SW480 (cell line): ENCODE data around the gene COMMD1.
"Not testable (repeated sequence)": the region's sequence is repeated elsewhere in the genome, so short reads cannot be mapped to it uniquely, and the experiment has no call there.

ENCODE experiments used
- DNase-seq: peaks from one replicate; pipeline ENCODE4 v3.0.0-alpha.2; 2016; ENCODE audit warnings: low spot score

COMMD1 gene

GRCh38 chr2:61966087-61966727 lies 60.7 kb downstream of the COMMD1 start:
- no peak for DNase-seq

GRCh38 chr2:61967262-61967661 lies 61.8 kb downstream of the COMMD1 start:
- no peak for DNase-seq

- DNase-seq, result no peak
These were observed 63.9 kb downstream of the COMMD1 start for GRCh38 chr2:61969376-61969775.

GRCh38 chr2:61970807-61971556 lies 65.5 kb downstream of the COMMD1 start:
- DNase-seq, result no peak

GRCh38 chr2:61978522-61978921 lies 73.0 kb downstream of the COMMD1 start:
- DNase-seq, result no peak

- no peak for DNase-seq
These were observed 75.3 kb downstream of the COMMD1 start for GRCh38 chr2:61980758-61981157.

GRCh38 chr2:61984682-61985081 lies 79.2 kb downstream of the COMMD1 start:
- no peak for DNase-seq

GRCh38 chr2:61988462-61989366 lies 83.2 kb downstream of the COMMD1 start:
- DNase-seq, result no peak

GRCh38 chr2:61993422-61994024 lies 88.0 kb downstream of the COMMD1 start:
- peak; percentile 68 for DNase-seq

GRCh38 chr2:61994531-61994930 lies 89.1 kb downstream of the COMMD1 start:
- DNase-seq, result no peak

- DNase-seq, result no peak
These were observed 89.6 kb downstream of the COMMD1 start for GRCh38 chr2:61995065-61995464.

GRCh38 chr2:61995515-61995914 lies 90.0 kb downstream of the COMMD1 start:
- DNase-seq, result no peak

GRCh38 chr2:61998426-61998825 lies 93.0 kb downstream of the COMMD1 start:
- DNase-seq, result no peak

GRCh38 chr2:62000538-62000937 lies 95.1 kb downstream of the COMMD1 start:
- no peak for DNase-seq

- no peak for DNase-seq
These were observed 96.0 kb downstream of the COMMD1 start for GRCh38 chr2:62001431-62001830.

GRCh38 chr2:62004428-62004827 lies 99.0 kb downstream of the COMMD1 start:
- DNase-seq, result not testable (repeated sequence)

- no peak for DNase-seq
These were observed 102.1 kb downstream of the COMMD1 start for GRCh38 chr2:62007555-62007954.

GRCh38 chr2:62010632-62011256 lies 105.3 kb downstream of the COMMD1 start:
- no peak for DNase-seq

- no peak for DNase-seq
These were observed 108.2 kb downstream of the COMMD1 start for GRCh38 chr2:62013641-62014040.

- no peak for DNase-seq
These were observed 108.6 kb downstream of the COMMD1 start for GRCh38 chr2:62014102-62014501.

- DNase-seq, result no peak
These were observed 111.5 kb downstream of the COMMD1 start for GRCh38 chr2:62016957-62017356.

- DNase-seq, result no peak
These were observed 124.4 kb downstream of the COMMD1 start for GRCh38 chr2:62029910-62030309.
